Measurements from ENCODE around the gene KLHL29.

- TF ChIP-seq SIN3A (IDR thresholded peaks at IDR 0.05; ENCODE audit: borderline replicate concordance, insufficient read depth, low read length): no peak
- no peak for TF ChIP-seq REST (IDR thresholded peaks at IDR 0.05; ENCODE audit: insufficient read depth in 1 of 2, low read depth in 2 of 2, low read length in 2 of 2)
- TF ChIP-seq TAF1 (IDR thresholded peaks at IDR 0.05; ENCODE audit: borderline replicate concordance, insufficient read depth, low read length): no peak
Measured at GRCh38 chr2:23485841-23486683, 101.1 kb downstream of the KLHL29 start.
